HG03457 (cell line): ENCODE measurements around the gene S100A13.
"Not testable (repeated sequence)": the region's sequence is repeated elsewhere in the genome, so short reads cannot be mapped to it uniquely, and the experiment has no call there.

Source experiments
- ATAC-seq: cut with Tn5 transposase; IDR thresholded peaks from one replicate; pipeline ENCODE4 v1.9.1; 2021; ENCODE audit warnings: moderate number of reproducible peaks; ENCODE audit not compliant: unreplicated experiment

S100A13 gene

DNA sequence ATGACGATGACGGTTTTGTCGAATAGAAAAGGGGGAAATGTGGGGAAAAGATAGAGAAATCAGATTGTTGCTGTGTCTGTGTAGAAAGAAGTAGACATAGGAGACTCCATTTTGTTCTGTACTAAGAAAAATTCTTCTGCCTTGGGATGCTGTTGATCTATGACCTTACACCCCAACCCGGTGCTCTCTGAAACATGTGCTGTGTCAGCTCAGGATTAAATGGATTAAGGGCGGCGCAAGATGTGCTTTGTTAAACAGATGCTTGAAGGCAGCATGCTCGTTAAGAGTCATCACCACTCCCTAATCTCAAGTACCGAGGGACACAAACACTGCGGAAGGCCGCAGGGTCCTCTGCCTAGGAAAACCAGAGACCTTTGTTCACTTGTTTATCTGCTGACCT, 51.8 kb downstream of the S100A13 start:
- not testable (repeated sequence) for ATAC-seq

DNA sequence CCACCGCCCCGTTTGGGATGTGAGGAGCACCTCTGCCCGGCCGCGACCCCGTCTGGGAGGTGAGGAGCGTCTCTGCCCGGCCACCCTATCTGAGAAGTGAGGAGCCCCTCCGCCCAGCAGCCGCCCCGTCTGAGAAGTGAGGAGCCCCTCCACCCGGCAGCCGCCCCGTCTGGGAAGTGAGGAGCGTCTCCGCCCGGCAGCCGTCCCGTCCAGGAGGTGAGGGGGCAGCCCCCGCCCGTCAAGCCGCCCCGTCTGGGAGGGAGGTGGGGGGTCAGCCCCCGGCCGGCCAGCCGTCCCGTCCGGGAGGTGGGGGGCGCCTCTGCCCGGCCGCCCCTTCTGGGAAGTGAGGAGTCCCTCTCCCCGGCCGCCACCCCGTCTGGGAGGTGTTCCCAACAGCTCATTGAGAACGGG, 52.2 kb downstream of the S100A13 start:
- not testable (repeated sequence) for ATAC-seq

DNA sequence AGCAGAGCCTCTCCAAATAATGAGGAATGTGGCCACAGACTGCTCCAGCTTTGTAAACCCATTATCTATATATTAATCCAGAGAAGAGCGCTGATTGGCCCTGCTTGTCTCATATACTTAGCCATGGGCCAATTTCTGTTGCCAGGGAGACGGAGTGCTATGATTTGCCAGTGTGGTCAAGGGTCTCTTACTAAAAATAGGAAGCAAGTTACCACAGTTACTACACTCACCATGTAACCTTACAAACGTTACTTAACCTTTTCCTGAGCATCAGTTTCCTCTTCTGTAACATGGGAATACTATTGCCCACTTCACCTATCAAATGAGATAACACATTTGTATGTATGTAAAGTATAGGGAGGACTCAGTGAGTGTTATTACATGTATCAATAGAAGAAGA, 54.0 kb downstream of the S100A13 start:
- no peak for ATAC-seq

DNA sequence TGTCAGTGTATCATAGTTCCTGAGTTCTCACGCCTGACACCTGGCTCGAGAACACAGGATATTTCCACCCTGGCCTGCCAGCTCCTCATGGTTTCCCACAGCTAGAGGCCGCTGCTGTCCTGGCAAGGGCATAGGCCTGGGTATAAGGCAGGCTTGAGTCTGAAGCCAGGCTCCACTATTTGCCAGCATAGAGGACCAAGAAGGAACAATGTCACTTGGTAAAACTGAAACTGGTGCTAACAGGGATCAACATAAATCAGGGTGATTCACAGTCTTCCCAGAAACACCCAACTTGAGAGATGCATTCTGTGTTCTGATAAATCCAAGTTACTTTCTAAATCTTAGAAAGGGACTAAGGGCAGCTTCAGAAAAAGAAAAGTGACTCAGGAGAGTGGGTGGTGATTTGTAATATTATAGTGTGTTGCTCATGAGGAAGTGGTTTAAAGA, 54.7 kb downstream of the S100A13 start:
- no peak for ATAC-seq

DNA sequence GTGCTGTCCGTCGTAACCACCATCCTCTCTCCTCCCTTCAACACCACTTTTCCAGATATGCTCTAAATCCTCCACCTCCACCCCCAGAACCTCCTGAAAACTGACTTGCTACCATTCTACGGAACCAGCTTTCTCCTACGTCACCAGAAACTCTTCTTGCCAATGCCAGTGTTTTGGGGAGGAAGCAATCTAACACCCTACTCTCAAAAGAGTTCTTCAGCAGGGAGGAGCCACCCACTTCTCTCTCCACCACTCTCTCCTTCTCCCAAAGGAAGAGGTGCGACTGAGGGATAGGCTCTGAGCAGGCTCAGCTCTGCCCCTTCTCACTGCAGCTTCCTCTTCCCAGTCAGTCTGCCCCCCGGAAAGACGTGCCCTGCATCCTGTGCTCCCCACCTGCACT, 55.6 kb downstream of the S100A13 start:
- no peak for ATAC-seq

DNA sequence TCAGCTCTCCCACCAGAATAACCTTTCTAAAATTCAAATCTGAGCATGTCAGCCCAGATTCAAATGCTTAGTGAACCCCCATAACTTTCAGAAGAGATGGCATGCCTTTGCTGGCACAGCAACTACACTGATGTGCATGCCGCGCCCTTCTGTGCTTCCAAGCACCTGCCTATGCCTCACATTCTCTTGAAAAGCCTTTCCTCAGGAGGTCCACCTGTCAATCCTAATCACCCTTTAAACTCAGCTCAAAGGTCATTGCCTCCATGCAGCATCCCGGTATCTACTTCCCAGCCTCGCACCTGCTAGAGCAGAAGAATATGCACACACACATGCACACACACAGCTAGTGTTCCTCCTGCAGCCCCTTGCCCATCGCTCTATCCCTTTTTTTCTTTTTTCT, 56.4 kb downstream of the S100A13 start:
- no peak for ATAC-seq

DNA sequence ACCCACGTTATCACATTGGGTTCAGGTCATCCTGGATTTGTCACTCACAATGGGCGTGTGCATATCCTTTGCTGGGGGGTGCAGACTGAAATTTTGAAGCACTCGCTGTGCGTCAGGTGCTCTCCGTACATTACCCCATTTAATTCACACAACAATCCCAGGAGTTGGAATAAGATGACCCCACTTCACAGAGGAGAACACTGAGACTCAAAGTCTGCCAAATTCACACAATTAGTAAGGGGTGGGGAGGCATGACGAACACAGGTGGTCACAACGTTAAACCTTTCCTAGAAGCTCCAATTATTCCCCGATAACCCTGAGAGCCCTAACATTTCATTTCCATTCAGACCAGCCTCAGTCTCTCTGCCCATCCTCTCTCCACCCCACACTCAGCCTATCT, 57.8 kb downstream of the S100A13 start:
- no peak for ATAC-seq
